GM21367 (cell line): ENCODE results near the gene LYPD1.
"Not testable (repeated sequence)": the region's sequence is repeated elsewhere in the genome, so short reads cannot be mapped to it uniquely, and the experiment has no call there.

Source experiments
- ATAC-seq: cut with Tn5 transposase; IDR thresholded peaks from one replicate; pipeline ENCODE4 v1.9.1; 2021; ENCODE audit not compliant: unreplicated experiment

The LYPD1 gene

DNA sequence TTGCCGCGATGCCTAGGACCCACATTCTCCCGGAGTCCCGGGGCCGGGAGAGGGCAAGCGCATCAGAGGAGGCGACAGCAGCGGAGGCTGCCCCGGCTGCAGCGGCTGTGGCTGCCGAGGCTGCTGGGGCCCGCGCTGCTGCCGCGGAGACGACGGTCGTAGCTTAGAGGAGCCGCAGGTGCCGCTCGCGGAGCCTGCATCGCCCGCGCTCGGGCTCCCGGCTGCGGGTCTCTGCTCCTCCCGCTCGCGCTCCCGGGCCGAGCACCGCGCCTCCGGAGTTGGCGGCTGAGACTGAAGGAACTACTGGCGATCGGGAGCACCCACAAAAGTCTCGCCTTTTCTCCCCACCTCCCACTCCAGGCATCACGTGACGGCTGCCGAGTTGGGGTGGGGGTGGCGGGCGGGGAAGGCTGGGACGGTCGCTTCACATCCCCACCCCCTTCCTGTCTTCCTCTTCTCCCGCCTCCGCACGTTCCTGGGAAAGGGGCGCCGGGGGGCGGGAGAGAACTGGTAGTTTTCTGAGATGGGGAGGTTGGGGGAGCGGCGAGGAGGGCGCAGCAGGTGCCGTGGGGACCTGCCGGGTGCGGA lies at the start of gene LYPD1:
Gene LYPD1, minus strand, starts transcription at position 298 of the 588 bp plus-strand sequence. Its CDS starts 273 bp downstream, at position 25.
- ATAC-seq = no peak

- ATAC-seq = no peak
These were observed 49.5 kb upstream of the LYPD1 start for GRCh38 chr2:132719480-132719879.

DNA sequence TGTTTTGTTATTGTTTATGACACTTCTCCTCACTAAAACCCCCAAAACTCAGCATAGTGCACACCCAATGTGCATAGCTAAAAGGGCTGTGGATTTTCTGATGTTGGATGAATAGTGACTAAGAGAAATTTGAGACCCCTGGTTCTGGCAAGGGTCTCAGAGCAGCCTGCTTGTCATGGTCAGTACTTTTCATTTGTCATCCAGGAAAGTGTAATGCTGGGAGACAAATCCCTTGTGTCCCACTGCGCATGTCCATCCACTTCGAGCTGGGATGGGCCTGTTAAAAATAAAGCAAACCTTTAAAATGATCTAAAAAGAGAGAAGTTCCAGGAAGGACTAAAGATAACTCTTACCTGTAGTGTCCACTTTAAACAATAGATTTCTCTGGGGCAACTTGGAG lies 46.9 kb upstream of the LYPD1 start:
- no peak for ATAC-seq

DNA sequence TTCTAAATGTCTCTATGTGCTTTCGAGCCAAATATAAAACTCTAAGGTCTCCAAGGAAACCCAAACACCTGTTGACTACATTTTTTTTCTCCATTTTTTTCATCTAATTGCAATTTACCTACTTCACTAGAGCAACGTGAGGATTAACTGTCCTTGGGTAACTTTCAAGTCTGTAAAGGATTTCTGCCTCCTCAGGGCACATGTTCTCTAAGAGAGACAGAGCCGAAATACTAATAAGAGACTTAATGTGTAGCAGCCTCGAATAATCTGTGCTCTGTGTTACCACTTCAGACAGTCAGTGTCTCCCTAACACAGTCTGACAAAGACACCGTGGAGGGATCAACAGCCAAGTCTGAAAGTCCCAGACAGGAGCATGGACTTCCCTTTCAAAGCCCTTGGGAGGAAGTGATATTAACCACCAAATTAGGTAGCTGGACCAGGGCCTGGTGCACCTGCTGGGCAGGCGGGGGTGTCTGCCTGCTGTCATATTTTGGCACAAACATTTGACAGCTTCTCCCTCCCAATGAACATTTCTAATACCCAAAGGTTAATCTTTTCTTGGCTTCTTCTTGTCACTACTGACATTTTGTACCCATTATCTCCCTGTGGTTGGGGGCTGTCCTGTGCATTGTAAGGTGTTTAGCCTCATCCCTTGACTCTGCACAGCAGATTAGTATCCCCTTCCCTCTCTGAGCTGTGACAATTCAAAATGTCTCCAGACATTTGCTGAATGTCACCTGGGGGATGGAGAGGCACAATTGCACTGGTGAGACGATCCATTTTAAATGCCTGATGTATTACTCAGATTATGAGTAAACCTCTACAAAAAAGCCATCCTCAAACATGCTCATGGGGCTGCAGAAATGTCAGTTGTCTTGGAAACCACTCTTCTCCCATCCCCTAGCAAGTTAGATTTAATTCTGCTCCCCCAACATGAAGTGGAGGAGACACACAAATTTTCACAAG lies 45.7 kb upstream of the LYPD1 start:
- no peak for ATAC-seq

- no peak for ATAC-seq
These were observed 33.4 kb upstream of the LYPD1 start for GRCh38 chr2:132703396-132703795.

DNA sequence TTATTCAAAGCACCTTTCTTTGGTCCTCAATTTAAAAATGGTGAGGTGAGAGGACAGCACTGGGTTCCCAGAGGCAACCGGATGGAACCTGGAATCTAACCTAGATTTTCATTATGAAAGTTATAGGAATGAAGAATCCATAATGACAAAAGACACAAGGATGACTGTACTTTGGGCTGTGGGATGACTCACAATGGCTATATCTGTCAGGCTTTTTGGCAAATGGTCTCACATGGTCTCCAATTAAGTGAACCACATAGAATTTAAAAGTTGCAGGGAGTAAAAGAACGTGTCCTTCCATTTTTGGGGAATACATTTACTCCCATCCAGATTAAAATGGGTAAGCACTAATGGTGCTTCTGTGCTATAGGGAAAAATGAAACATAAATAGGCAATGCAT lies 31.8 kb upstream of the LYPD1 start:
- ATAC-seq = no peak

- ATAC-seq = not testable (repeated sequence)
These were observed 29.8 kb upstream of the LYPD1 start for GRCh38 chr2:132699802-132700201.

GRCh38 chr2:132698347-132698746 lies 28.3 kb upstream of the LYPD1 start:
- ATAC-seq = not testable (repeated sequence)

GRCh38 chr2:132697556-132698205 lies 27.7 kb upstream of the LYPD1 start:
- ATAC-seq = no peak

GRCh38 chr2:132692816-132693215 lies 22.8 kb upstream of the LYPD1 start:
- ATAC-seq = no peak

- ATAC-seq = no peak
These were observed 21.6 kb upstream of the LYPD1 start for GRCh38 chr2:132691556-132691955.

DNA sequence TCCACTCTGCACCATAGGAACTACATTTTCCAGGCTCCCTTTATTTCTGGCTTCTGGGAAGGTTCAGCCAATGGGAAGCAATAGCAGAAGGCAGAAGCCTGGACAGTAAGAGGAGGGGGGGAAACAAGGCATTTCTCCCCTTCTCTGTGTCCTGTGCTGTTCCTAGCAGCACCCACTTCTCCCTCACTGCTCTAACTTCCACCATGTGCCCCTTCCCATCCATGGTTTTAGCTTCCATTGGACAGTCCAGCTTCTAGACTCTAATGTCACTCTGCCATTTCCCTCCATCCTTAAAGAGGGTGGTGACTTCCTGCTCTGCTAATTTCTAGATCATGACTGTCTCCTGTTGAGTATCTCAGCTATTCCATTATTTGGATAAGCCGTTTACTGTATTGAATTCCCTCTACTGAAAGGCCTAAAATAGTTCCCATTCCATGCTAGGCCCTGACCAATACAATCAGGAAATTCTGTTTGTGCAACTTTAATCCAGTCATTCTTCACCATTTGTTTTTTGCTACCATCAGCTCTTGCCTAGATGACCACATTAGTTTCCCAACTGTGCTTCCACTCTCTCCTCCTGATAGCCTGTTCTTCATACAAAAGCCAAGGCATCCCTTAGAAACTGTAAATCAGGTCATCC lies 20.8 kb upstream of the LYPD1 start:
- ATAC-seq = no peak

DNA sequence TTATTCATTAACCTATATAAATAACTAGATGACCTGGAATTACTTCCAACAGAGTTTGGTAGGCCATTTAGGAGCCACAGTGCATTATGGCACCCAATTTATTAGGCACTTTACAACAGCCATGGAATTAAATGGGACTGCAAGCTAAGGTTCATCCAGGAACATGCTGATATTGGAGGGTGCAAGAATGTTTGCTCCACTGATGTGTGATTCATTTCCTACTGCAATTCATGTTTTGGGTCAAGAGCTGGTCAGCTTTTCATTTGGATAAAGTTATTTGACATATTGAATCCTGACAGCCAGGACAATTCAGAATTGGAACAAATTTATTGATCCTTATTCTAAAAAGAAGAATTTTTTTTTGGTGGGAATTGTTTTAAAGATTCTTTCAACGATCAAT lies 11.8 kb upstream of the LYPD1 start:
- no peak for ATAC-seq

- ATAC-seq = no peak
These were observed 10.5 kb upstream of the LYPD1 start for GRCh38 chr2:132680544-132680943.

DNA sequence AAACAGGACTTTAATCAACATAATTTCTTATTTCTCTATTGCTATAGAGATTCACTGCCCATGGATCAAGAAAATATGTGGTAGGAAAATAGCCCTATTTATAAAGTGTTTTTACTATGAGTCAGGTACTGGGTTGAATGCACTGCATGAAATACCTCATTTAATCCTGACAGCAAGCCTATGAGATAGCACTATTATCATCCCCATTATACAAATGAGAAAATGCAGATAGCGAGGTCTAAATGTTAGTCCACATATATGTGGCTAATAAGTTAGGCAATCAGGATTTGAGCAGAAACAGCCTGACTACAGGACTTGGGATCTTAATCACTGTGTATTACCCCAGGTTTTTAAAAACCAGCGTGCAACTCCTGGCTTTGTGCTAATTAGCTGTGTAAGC lies 8.5 kb upstream of the LYPD1 start:
- ATAC-seq = no peak

- no peak for ATAC-seq
These were observed 7.7 kb upstream of the LYPD1 start for GRCh38 chr2:132677661-132678060.

DNA sequence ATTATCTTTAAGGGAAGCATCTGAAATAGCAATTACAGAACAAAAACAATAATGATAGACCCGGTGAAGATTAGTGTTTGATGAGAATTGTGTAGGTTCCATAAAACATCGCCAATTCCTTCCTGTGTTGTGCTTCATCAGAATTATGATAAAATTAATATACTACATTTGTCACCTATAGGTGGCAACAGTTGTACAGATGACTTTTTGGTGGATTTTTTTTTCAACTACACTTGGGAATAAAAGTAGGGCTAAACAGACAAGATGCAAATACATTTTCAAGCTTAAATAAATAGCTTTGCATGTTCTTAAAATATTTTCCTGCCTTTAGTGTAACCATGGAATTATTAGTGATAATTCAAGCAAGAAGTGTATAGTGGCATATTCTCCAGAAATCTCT lies 7.0 kb upstream of the LYPD1 start:
- ATAC-seq = no peak

DNA sequence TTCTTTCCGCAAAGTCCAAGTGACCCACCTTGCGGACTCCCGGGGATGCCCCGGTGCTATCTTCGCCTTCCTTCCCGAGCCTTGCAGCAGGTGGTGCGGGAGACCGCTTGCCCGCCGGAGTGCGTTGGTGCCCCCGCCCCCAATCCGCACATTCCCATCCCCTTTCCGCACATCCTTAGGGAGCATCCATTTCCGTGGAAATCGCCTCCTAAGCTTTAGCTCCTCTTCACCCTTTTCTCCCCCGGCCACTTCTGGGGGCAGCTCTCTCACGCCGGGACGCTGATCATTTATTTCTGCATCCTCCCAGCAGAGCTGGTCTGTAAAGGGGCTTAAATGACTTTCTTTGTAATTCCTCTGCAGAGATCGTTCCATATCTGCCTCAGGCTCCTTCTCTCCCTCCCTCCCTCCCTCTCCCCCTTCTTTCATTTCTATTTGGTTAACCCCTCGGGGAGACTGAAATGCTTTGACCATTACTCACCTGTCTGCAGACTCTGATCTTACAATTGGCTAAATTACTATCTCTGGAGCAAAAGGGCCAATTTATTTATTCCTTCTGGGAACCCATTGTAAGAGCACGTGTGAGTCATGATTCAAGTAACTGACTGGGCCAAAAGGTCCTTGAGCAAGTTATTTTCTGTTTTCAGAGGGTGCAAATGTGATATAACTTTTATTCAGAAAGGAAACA lies 1.3 kb upstream of the LYPD1 start:
- no peak for ATAC-seq

- no peak for ATAC-seq
These were observed 618 bp upstream of the LYPD1 start for GRCh38 chr2:132670496-132671150.
